Neural progenitor cell (in vitro differentiated cells): ENCODE data around the gene SYDE1. TPM values are rescaled to one million over a fixed set of nuclear protein-coding genes. Genes with fewer than 3 reads are reported as not detected.

ENCODE experiments used
- DNase-seq: peaks from one replicate; pipeline ENCODE4 v3.0.0-alpha.2; 2016; ENCODE audit warnings: low spot score
- H2AFZ ChIP-seq: fragments of 200-600 bp; sonication (generic); replicated peaks from 2 replicates; pipeline ENCODE4 v1.6.1; 2016; ENCODE audit warnings: antibody characterized with exemption
- H3F3A ChIP-seq: fragments of 200-600 bp; sonication (generic); 2 replicates; pipeline ENCODE4 v1.6.1; 2016; ENCODE audit warnings: antibody characterized with exemption, low read depth
- H3K27ac ChIP-seq: fragments of 200-600 bp; sonication (generic); 2 replicates; pipeline ENCODE4 v1.5.1; 2016; ENCODE audit warnings: mild to moderate bottlenecking
- H3K27me3 ChIP-seq: fragments of 200-600 bp; sonication (generic); 2 replicates; pipeline ENCODE4 v1.6.1; 2016; ENCODE audit warnings: mild to moderate bottlenecking, moderate library complexity
- H3K36me3 ChIP-seq: fragments of 200-600 bp; sonication (generic); 2 replicates; pipeline ENCODE4 v1.5.1; 2016
- H3K4me1 ChIP-seq: fragments of 200-600 bp; sonication (generic); 2 replicates; pipeline ENCODE4 v1.6.1; 2016; ENCODE audit warnings: mixed run types
- H3K4me2 ChIP-seq: fragments of 200-600 bp; sonication (generic); 2 replicates; pipeline ENCODE4 v1.6.1; 2016
- H3K4me3 ChIP-seq: fragments of 200-600 bp; sonication (generic); 2 replicates; pipeline ENCODE4 v1.5.1; 2016
- H3K79me2 ChIP-seq: fragments of 200-600 bp; sonication (generic); 2 replicates; pipeline ENCODE4 v1.6.1; 2016; ENCODE audit warnings: low read depth
- H3K9ac ChIP-seq: fragments of 200-600 bp; sonication (generic); 2 replicates; pipeline ENCODE4 v1.6.1; 2016
- H3K9me3 ChIP-seq: fragments of 200-600 bp; sonication (generic); 2 replicates; pipeline ENCODE4 v1.5.1; 2016; ENCODE audit warnings: low read depth
- H4K20me1 ChIP-seq: fragments of 200-600 bp; sonication (generic); 2 replicates; pipeline ENCODE4 v1.6.1; 2016; ENCODE audit warnings: low read depth
- H3K27ac Mint-ChIP-seq: 3 replicates; pipeline ENCODE4 v1.8.0; 2021; ENCODE audit warnings: mixed read lengths
- H3K27me3 Mint-ChIP-seq: 2 replicates; pipeline ENCODE4 v1.8.0; 2022; ENCODE audit warnings: low read depth, mild to moderate bottlenecking, inconsistent platforms, moderate library complexity, mixed read lengths; ENCODE audit not compliant: insufficient read depth
- H3K36me3 Mint-ChIP-seq: 3 replicates; pipeline ENCODE4 v1.8.0; 2021; ENCODE audit warnings: mixed read lengths
- H3K4me1 Mint-ChIP-seq: 3 replicates; pipeline ENCODE4 v1.8.0; 2021; ENCODE audit warnings: mixed read lengths
- H3K4me3 Mint-ChIP-seq: 3 replicates; pipeline ENCODE4 v1.8.0; 2021; ENCODE audit warnings: mild to moderate bottlenecking, moderate library complexity, mixed read lengths
- H3K9me3 Mint-ChIP-seq: 3 replicates; pipeline ENCODE4 v1.8.0; 2020; ENCODE audit warnings: mixed read lengths
- CTCF ChIP-seq: fragments of 200-600 bp; sonication (generic); IDR thresholded peaks from 2 replicates; pipeline ENCODE4 v1.5.1; 2017; ENCODE audit warnings: antibody characterized with exemption, mild to moderate bottlenecking
- EZH2 ChIP-seq: fragments of 200-600 bp; sonication (generic); IDR thresholded peaks from 2 replicates; pipeline ENCODE4 v1.6.1; 2017; ENCODE audit warnings: antibody characterized with exemption, mild to moderate bottlenecking, moderate library complexity
- EZH2phosphoT487 ChIP-seq: fragments of 200-600 bp; sonication (generic); IDR thresholded peaks from 2 replicates; pipeline ENCODE4 v1.6.1; 2017; ENCODE audit warnings: antibody characterized with exemption
- total RNA-seq: library from RNA; depleted of rRNA; stranded (reverse); fragments of >200 nt; gene quantifications from 2 replicates; pipeline ENCODE4 v1.2.3, GENCODE V29; 2015; ENCODE audit warnings: low replicate concordance

The SYDE1 gene
- total RNA-seq, 1 donor from 2014 or later = 8.0 TPM

- Histone ChIP-seq H3K27me3 (no peaks in the 10 kb centered on the region), H4K20me1 (no peaks in the 10 kb centered on the region), H3K4me2 (no peak overlapping the region), H3K9me3 (no peaks in the 10 kb centered on the region), H3K27ac (no peak overlapping the region), H3K9ac (no peak overlapping the region), H2AFZ (no peak overlapping the region), H3K4me3 (no peak overlapping the region), H3F3A (peaks cover 30% of the 10 kb centered on the region), H3K79me2 (no peaks in the 10 kb centered on the region), H3K4me1 (no peaks in the 10 kb centered on the region), H3K36me3 (peaks cover 3% of the 10 kb centered on the region)
- Mint-ChIP-seq H3K4me3 (no peak overlapping the region), H3K4me1 (no peaks in the 10 kb centered on the region), H3K36me3 (peaks cover 30% of the 10 kb centered on the region), H3K9me3 (no peaks in the 10 kb centered on the region), H3K27ac (no peak overlapping the region), H3K27me3 (no peaks in the 10 kb centered on the region)
- no peak for DNase-seq
- TF ChIP-seq CTCF = no peak
- no peak for TF ChIP-seq EZH2phosphoT487
- no peak for TF ChIP-seq EZH2
Observed at GRCh38 chr19:15116856-15117255, 9.7 kb downstream of the SYDE1 start.

GRCh38 chr19:15118248-15118647 lies 11.0 kb downstream of the SYDE1 start:
- H3K79me2 ChIP-seq = peaks cover 2% of the 10 kb centered on the region
- no peak for TF ChIP-seq EZH2phosphoT487
- TF ChIP-seq EZH2 = no peak
- no peak for TF ChIP-seq CTCF
- no peak overlapping the region for H3K4me2 ChIP-seq
- H3K27ac ChIP-seq = no peak overlapping the region
- H3K36me3 ChIP-seq = no peaks in the 10 kb centered on the region
- H2AFZ ChIP-seq = no peak overlapping the region
- H3K9ac ChIP-seq = no peak overlapping the region
- H3F3A ChIP-seq = peaks cover 20% of the 10 kb centered on the region
- Mint-ChIP-seq H3K27me3 (no peaks in the 10 kb centered on the region), H3K9me3 (no peaks in the 10 kb centered on the region), H3K4me1 (no peaks in the 10 kb centered on the region), H3K36me3 (peaks cover 29% of the 10 kb centered on the region), H3K27ac (no peak overlapping the region), H3K4me3 (no peak overlapping the region)
- no peaks in the 10 kb centered on the region for H3K4me1 ChIP-seq
- H4K20me1 ChIP-seq = no peaks in the 10 kb centered on the region
- no peaks in the 10 kb centered on the region for H3K9me3 ChIP-seq
- no peak for DNase-seq
- H3K27me3 ChIP-seq = no peaks in the 10 kb centered on the region
- no peak overlapping the region for H3K4me3 ChIP-seq

GRCh38 chr19:15118789-15119494 lies 11.7 kb downstream of the SYDE1 start:
- H3K4me1 ChIP-seq = no peaks in the 10 kb centered on the region
- no peak overlapping the region for H2AFZ ChIP-seq
- no peak for DNase-seq
- H3K27ac ChIP-seq = no peak overlapping the region
- no peaks in the 10 kb centered on the region for H3K9me3 ChIP-seq
- no peak overlapping the region for H3K4me3 ChIP-seq
- no peak for TF ChIP-seq EZH2
- no peaks in the 10 kb centered on the region for H3K9me3 Mint-ChIP-seq
- H3K27me3 Mint-ChIP-seq = no peaks in the 10 kb centered on the region
- peaks cover 9% of the 10 kb centered on the region for H3K79me2 ChIP-seq
- H4K20me1 ChIP-seq = peaks cover 3% of the 10 kb centered on the region
- no peak overlapping the region for H3K4me3 Mint-ChIP-seq
- peaks cover 14% of the 10 kb centered on the region for H3F3A ChIP-seq
- peaks cover under 1% of the 10 kb centered on the region for H3K4me1 Mint-ChIP-seq
- no peak overlapping the region for H3K27ac Mint-ChIP-seq
- no peak overlapping the region for H3K9ac ChIP-seq
- no peaks in the 10 kb centered on the region for H3K36me3 ChIP-seq
- peaks cover 29% of the 10 kb centered on the region for H3K36me3 Mint-ChIP-seq
- no peaks in the 10 kb centered on the region for H3K27me3 ChIP-seq
- no peak overlapping the region for H3K4me2 ChIP-seq
